Neural progenitor cell (in vitro differentiated cells): ENCODE measurements around the gene PRR12.

Experiments
- EZH2 ChIP-seq: fragments of 200-600 bp; sonication (generic); IDR thresholded peaks from 2 replicates; pipeline ENCODE4 v1.6.1; 2017; ENCODE audit warnings: antibody characterized with exemption, mild to moderate bottlenecking, moderate library complexity
- EZH2phosphoT487 ChIP-seq: fragments of 200-600 bp; sonication (generic); IDR thresholded peaks from 2 replicates; pipeline ENCODE4 v1.6.1; 2017; ENCODE audit warnings: antibody characterized with exemption
- TF ChIP-seq, protein P1 (sequence below): fragments of 200-600 bp; sonication (generic); IDR thresholded peaks from 2 replicates; pipeline ENCODE4 v1.5.1; 2017; ENCODE audit warnings: antibody characterized with exemption, mild to moderate bottlenecking

DNA sequence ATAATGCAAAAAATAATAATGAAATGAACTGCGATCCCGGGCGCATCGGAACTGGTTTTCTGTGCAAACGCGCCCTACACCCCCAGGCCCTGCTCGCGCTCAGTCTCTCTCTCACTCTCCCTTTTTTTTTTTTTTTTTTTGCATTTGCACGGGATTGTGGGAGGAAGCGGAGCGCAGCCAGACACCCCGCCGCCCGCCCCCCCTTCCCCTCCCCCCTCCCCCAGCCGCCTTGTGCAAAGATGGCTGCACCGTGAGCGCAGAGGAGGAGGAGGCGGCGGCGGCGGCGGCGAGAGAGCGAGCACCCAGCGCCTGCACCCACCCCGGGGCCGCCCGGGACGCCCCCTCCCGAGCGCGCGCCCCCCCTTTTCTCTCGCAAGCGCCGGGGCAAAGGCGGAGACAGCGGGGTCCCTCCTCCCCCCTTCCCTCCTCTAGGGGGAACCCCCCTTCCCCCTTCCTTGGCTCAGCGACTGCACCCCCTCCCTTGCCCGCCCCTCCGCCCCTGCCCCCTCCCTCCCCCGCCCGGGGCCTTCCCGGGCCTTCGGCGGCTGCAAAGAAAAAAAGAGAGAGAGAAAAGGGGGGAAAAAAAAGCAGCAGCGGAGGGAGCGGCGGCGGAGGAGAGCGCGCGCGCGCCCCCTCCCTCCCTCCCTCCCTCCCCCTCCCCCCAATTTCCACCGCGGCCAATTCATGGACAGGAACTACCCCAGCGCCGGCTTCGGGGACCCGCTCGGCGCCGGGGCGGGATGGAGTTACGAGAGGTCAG is at the start of gene PRR12:
- TF ChIP-seq, protein P1, sequence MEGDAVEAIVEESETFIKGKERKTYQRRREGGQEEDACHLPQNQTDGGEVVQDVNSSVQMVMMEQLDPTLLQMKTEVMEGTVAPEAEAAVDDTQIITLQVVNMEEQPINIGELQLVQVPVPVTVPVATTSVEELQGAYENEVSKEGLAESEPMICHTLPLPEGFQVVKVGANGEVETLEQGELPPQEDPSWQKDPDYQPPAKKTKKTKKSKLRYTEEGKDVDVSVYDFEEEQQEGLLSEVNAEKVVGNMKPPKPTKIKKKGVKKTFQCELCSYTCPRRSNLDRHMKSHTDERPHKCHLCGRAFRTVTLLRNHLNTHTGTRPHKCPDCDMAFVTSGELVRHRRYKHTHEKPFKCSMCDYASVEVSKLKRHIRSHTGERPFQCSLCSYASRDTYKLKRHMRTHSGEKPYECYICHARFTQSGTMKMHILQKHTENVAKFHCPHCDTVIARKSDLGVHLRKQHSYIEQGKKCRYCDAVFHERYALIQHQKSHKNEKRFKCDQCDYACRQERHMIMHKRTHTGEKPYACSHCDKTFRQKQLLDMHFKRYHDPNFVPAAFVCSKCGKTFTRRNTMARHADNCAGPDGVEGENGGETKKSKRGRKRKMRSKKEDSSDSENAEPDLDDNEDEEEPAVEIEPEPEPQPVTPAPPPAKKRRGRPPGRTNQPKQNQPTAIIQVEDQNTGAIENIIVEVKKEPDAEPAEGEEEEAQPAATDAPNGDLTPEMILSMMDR: peak; percentile 14
- TF ChIP-seq EZH2phosphoT487: no peak
- no peak for TF ChIP-seq EZH2
